Neural cell (in vitro differentiated cells): Measurements from ENCODE around the gene SLC45A1. TPM values are rescaled to one million over a fixed set of nuclear protein-coding genes. Genes with fewer than 3 reads are reported as not detected.

Source experiments
- H2AFZ ChIP-seq: fragments of 200-600, 300-800 bp; sonication (generic), shearing (Covaris generic); 2 replicates; pipeline ENCODE4 v1.6.0; 2014; ENCODE audit warnings: low read depth, mild to moderate bottlenecking, antibody characterized with exemption, low read length, moderate library complexity
- H3F3A ChIP-seq: fragments of 200-600 bp; shearing (Covaris generic); 2 replicates; pipeline ENCODE4 v1.6.1; 2016; ENCODE audit warnings: mild to moderate bottlenecking, moderate library complexity, mixed read lengths, antibody characterized with exemption, low read length; ENCODE audit not compliant: insufficient read depth, poor library complexity, severe bottlenecking
- H3K27ac ChIP-seq: fragments of 200-600, 300-800 bp; sonication (generic), shearing (Covaris generic); 2 replicates; pipeline ENCODE4 v1.5.1; 2014; ENCODE audit warnings: mild to moderate bottlenecking, low read length, moderate library complexity
- H3K27me3 ChIP-seq: fragments of 300-800, 200-600 bp; sonication (generic), shearing (Covaris generic); 2 replicates; pipeline ENCODE4 v1.6.0; 2014; ENCODE audit warnings: mild to moderate bottlenecking, low read depth, low read length, moderate library complexity; ENCODE audit not compliant: insufficient read depth
- H3K36me3 ChIP-seq: fragments of 300-800, 200-600 bp; sonication (generic), shearing (Covaris generic); 2 replicates; pipeline ENCODE4 v1.5.1; 2014; ENCODE audit warnings: mild to moderate bottlenecking, antibody characterized with exemption, low read length, moderate library complexity; ENCODE audit not compliant: insufficient read depth
- H3K4me2 ChIP-seq: fragments of 300-800, 200-600 bp; sonication (generic), shearing (Covaris generic); 2 replicates; pipeline ENCODE4 v1.6.0; 2014; ENCODE audit warnings: mild to moderate bottlenecking, low read length
- H3K4me3 ChIP-seq: fragments of 300-800, 200-600 bp; sonication (generic), shearing (Covaris generic); 2 replicates; pipeline ENCODE4 v1.5.1; 2014; ENCODE audit warnings: mild to moderate bottlenecking, low read length, moderate library complexity
- H3K79me2 ChIP-seq: fragments of 200-600 bp; shearing (Covaris generic); replicated peaks from 2 replicates; pipeline ENCODE4 v1.6.0; 2014; ENCODE audit warnings: mild to moderate bottlenecking, low read length, moderate library complexity; ENCODE audit not compliant: insufficient read depth
- H3K9ac ChIP-seq: fragments of 300-800, 200-600 bp; sonication (generic), shearing (Covaris generic); 2 replicates; pipeline ENCODE4 v1.6.1; 2016; ENCODE audit warnings: mild to moderate bottlenecking, low read length, mixed read lengths
- H3K9me2 ChIP-seq: fragments of 200-600 bp; shearing (Covaris generic); 2 replicates; pipeline ENCODE4 v1.6.1; 2016; ENCODE audit warnings: mild to moderate bottlenecking, low read length, mixed read lengths; ENCODE audit not compliant: insufficient read depth
- H3K9me3 ChIP-seq: fragments of 200-600, 300-800 bp; sonication (generic), shearing (Covaris generic); 2 replicates; pipeline ENCODE4 v1.6.1; 2016; ENCODE audit warnings: mild to moderate bottlenecking, mixed run types, low read length, moderate library complexity, mixed read lengths
- H4K20me1 ChIP-seq: fragments of 200-600 bp; shearing (Covaris generic); 2 replicates; pipeline ENCODE4 v1.6.1; 2016; ENCODE audit warnings: mild to moderate bottlenecking, mixed run types; ENCODE audit not compliant: insufficient read depth
- CTCF ChIP-seq: fragments of 450-650 bp; IDR thresholded peaks from 2 replicates; pipeline ENCODE4 v1.5.1; 2014; ENCODE audit warnings: antibody characterized with exemption, mild to moderate bottlenecking, moderate library complexity; ENCODE audit not compliant: poor library complexity, severe bottlenecking
- EP300 ChIP-seq: fragments of 450-650 bp; conservative IDR thresholded peaks from 2 replicates; pipeline ENCODE4 v1.6.1; 2014; ENCODE audit warnings: antibody characterized with exemption, mild to moderate bottlenecking, moderate library complexity; ENCODE audit not compliant: poor library complexity, severe bottlenecking
- EZH2 ChIP-seq: fragments of 200-600, 300-800 bp; shearing (Covaris generic), sonication (generic); IDR thresholded peaks from 2 replicates; pipeline ENCODE4 v1.6.1; 2014; ENCODE audit warnings: antibody characterized with exemption, low read length, borderline replicate concordance, mild to moderate bottlenecking; ENCODE audit not compliant: insufficient read depth, poor library complexity, severe bottlenecking
- MXI1 ChIP-seq: fragments of 450-650 bp; conservative IDR thresholded peaks from 2 replicates; pipeline ENCODE4 v1.6.1; 2014; ENCODE audit warnings: antibody characterized with exemption, mild to moderate bottlenecking; ENCODE audit not compliant: poor library complexity, severe bottlenecking
- POLR2AphosphoS5 ChIP-seq: IDR thresholded peaks from 2 replicates; pipeline ENCODE4 v1.6.1; 2012
- RAD21 ChIP-seq: fragments of 450-650 bp; conservative IDR thresholded peaks from 2 replicates; pipeline ENCODE4 v1.6.1; 2014; ENCODE audit warnings: antibody characterized with exemption, mild to moderate bottlenecking, moderate library complexity
- SMC3 ChIP-seq: fragments of 450-650 bp; conservative IDR thresholded peaks from 2 replicates; pipeline ENCODE4 v1.6.1; 2014; ENCODE audit warnings: antibody characterized with exemption, mild to moderate bottlenecking, moderate library complexity; ENCODE audit not compliant: poor library complexity
- TAF1 ChIP-seq: IDR thresholded peaks from 2 replicates; pipeline ENCODE4 v1.6.1; 2012; ENCODE audit warnings: low read depth
- polyA plus RNA-seq: library from polyadenylated mRNA; depleted of rRNA; stranded (reverse); fragments of >200 nt; gene quantifications from 2 replicates; pipeline ENCODE4 v1.2.3, GENCODE V29; 2014
- TF ChIP-seq, protein P1 (sequence below): IDR thresholded peaks from 2 replicates; pipeline ENCODE4 v1.6.1; 2012; ENCODE audit warnings: borderline replicate concordance

SLC45A1 gene
- polyA plus RNA-seq, 1 donor from 2014 or later, result 7.1 TPM

DNA sequence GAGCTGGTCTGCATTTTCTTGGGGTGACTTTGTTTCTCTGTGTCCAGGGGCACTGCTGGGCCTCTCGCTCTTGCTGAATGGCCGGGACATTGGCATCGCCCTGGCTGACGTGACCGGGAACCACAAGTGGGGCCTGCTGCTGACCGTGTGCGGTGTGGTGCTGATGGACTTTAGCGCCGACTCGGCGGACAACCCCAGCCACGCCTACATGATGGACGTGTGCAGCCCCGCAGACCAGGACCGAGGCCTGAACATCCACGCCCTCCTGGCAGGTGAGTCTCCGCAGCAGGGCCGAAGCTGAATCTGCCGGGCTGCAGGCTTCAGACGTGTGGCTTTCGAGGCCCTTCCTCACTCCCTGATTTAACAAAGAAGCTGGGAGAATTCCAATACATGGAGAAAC lies 7.9 kb downstream of the SLC45A1 start:
- no peaks in the 10 kb centered on the region for H3K27me3 ChIP-seq
- no peak overlapping the region for H3K27ac ChIP-seq
- H3K79me2 ChIP-seq, result no peaks in the 10 kb centered on the region
- H3K4me2 ChIP-seq, result no peak overlapping the region
- no peak overlapping the region for H3K9ac ChIP-seq
- H4K20me1 ChIP-seq, result no peaks in the 10 kb centered on the region
- TF ChIP-seq TAF1, result no peak
- no peak for TF ChIP-seq EP300
- TF ChIP-seq SMC3, result no peak
- no peak for TF ChIP-seq CTCF
- TF ChIP-seq RAD21, result no peak
- H3F3A ChIP-seq, result peaks cover 3% of the 10 kb centered on the region
- no peaks in the 10 kb centered on the region for H3K9me3 ChIP-seq
- H3K4me3 ChIP-seq, result no peak overlapping the region
- peaks cover 14% of the 10 kb centered on the region for H3K36me3 ChIP-seq
- H2AFZ ChIP-seq, result no peak overlapping the region
- H3K9me2 ChIP-seq, result no peaks in the 10 kb centered on the region

DNA sequence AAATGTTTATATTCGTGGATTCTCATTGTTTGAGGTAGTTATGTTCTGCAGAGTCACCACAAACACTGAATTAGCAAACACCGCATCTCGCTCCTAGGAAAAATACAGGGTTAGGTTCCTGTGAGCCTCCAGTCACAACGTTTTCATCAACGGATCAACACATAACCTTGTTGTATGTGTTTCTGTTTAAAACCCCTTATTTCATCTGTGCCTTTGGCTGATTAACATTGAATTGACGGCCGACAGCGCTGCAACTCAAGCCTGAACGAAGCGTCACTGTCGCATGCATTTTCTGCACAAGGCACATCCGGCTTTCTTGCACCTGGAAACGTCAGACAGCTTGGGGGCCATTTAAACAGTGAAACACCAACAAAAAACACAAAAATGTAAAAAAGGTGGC lies 8.4 kb downstream of the SLC45A1 start:
- Histone ChIP-seq H3K4me3 (no peak overlapping the region), H3K27me3 (no peaks in the 10 kb centered on the region), H3K27ac (no peak overlapping the region), H2AFZ (no peak overlapping the region), H3F3A (no peaks in the 10 kb centered on the region), H3K79me2 (no peaks in the 10 kb centered on the region), H3K9me3 (no peaks in the 10 kb centered on the region), H3K9me2 (no peaks in the 10 kb centered on the region), H3K9ac (no peak overlapping the region), H3K36me3 (peaks cover 14% of the 10 kb centered on the region), H4K20me1 (no peaks in the 10 kb centered on the region), H3K4me2 (no peak overlapping the region)
- no peak for TF ChIP-seq POLR2AphosphoS5
- no peak for TF ChIP-seq EP300
- TF ChIP-seq CTCF, result no peak
- TF ChIP-seq SMC3, result no peak
- TF ChIP-seq MXI1, result no peak
- TF ChIP-seq RAD21, result no peak
- TF ChIP-seq EZH2, result no peak
- no peak for TF ChIP-seq TAF1
- TF ChIP-seq, protein P1, sequence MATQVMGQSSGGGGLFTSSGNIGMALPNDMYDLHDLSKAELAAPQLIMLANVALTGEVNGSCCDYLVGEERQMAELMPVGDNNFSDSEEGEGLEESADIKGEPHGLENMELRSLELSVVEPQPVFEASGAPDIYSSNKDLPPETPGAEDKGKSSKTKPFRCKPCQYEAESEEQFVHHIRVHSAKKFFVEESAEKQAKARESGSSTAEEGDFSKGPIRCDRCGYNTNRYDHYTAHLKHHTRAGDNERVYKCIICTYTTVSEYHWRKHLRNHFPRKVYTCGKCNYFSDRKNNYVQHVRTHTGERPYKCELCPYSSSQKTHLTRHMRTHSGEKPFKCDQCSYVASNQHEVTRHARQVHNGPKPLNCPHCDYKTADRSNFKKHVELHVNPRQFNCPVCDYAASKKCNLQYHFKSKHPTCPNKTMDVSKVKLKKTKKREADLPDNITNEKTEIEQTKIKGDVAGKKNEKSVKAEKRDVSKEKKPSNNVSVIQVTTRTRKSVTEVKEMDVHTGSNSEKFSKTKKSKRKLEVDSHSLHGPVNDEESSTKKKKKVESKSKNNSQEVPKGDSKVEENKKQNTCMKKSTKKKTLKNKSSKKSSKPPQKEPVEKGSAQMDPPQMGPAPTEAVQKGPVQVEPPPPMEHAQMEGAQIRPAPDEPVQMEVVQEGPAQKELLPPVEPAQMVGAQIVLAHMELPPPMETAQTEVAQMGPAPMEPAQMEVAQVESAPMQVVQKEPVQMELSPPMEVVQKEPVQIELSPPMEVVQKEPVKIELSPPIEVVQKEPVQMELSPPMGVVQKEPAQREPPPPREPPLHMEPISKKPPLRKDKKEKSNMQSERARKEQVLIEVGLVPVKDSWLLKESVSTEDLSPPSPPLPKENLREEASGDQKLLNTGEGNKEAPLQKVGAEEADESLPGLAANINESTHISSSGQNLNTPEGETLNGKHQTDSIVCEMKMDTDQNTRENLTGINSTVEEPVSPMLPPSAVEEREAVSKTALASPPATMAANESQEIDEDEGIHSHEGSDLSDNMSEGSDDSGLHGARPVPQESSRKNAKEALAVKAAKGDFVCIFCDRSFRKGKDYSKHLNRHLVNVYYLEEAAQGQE, result no peak
